ENCODE data around the gene AHI1.

- TF ChIP-seq CHD2 (IDR thresholded peaks at IDR 0.05; ENCODE audit: low read length, partially characterized antibody), result no peak
- no peak for TF ChIP-seq ELF1 (IDR thresholded peaks at IDR 0.05)
- no peak for TF ChIP-seq CTCF (IDR thresholded peaks at IDR 0.05)
- no peak for TF ChIP-seq TAF1 (IDR thresholded peaks at IDR 0.05; ENCODE audit: borderline replicate concordance, low read depth, low read length)
- no peak for TF ChIP-seq POLR2AphosphoS5 (IDR thresholded peaks at IDR 0.05; ENCODE audit: low read depth, low read length)
- no peak for TF ChIP-seq GABPA (IDR thresholded peaks at IDR 0.05; ENCODE audit: low read depth)
Observed at GRCh38 chr6:135546206-135546605, 48.7 kb upstream of the AHI1 start.
